Stimulated activated CD8-positive, alpha-beta memory T cell treated with anti-CD3 and anti-CD28 coated beads, Interleukin-4, amount 100 ng/mL, for 48 hours (primary cell): ENCODE results near the gene ERBB4.

ENCODE experiments used
- DNase-seq: peaks from one replicate; pipeline ENCODE4 v3.0.0-alpha.2; 2020

Gene ERBB4

GRCh38 chr2:211868996-211869533, 669.5 kb downstream of the ERBB4 start:
- DNase-seq, result no peak

GRCh38 chr2:211867845-211868451, 670.7 kb downstream of the ERBB4 start:
- DNase-seq, result no peak

- DNase-seq, result no peak
These were observed 674.3 kb downstream of the ERBB4 start for GRCh38 chr2:211864328-211864727.

GRCh38 chr2:211860224-211860623, 678.4 kb downstream of the ERBB4 start:
- DNase-seq, result no peak

GRCh38 chr2:211854832-211855231, 683.8 kb downstream of the ERBB4 start:
- DNase-seq, result no peak

- no peak for DNase-seq
These were observed 691.9 kb downstream of the ERBB4 start for GRCh38 chr2:211846714-211847113.

- DNase-seq, result no peak
These were observed 692.6 kb downstream of the ERBB4 start for GRCh38 chr2:211846036-211846400.

GRCh38 chr2:211845338-211846035, 693.1 kb downstream of the ERBB4 start:
- no peak for DNase-seq

- DNase-seq, result no peak
These were observed 700.9 kb downstream of the ERBB4 start for GRCh38 chr2:211837706-211838105.

GRCh38 chr2:211837206-211837605, 701.4 kb downstream of the ERBB4 start:
- DNase-seq, result no peak

GRCh38 chr2:211836409-211836808, 702.2 kb downstream of the ERBB4 start:
- DNase-seq, result no peak

GRCh38 chr2:211835695-211836094, 702.9 kb downstream of the ERBB4 start:
- DNase-seq, result no peak

- DNase-seq, result no peak
These were observed 704.9 kb downstream of the ERBB4 start for GRCh38 chr2:211833582-211834279.

- no peak for DNase-seq
These were observed 708.9 kb downstream of the ERBB4 start for GRCh38 chr2:211829725-211830124.

- DNase-seq, result no peak
These were observed 714.6 kb downstream of the ERBB4 start for GRCh38 chr2:211823886-211824479.

- DNase-seq, result no peak
These were observed 715.8 kb downstream of the ERBB4 start for GRCh38 chr2:211822686-211823335.

GRCh38 chr2:211816754-211817153, 721.8 kb downstream of the ERBB4 start:
- no peak for DNase-seq

- no peak for DNase-seq
These were observed 726.0 kb downstream of the ERBB4 start for GRCh38 chr2:211812587-211812986.

GRCh38 chr2:211802666-211803065, 735.9 kb downstream of the ERBB4 start:
- DNase-seq, result no peak

GRCh38 chr2:211800001-211800400, 738.6 kb downstream of the ERBB4 start:
- DNase-seq, result no peak

- DNase-seq, result no peak
These were observed 739.7 kb downstream of the ERBB4 start for GRCh38 chr2:211798868-211799267.

GRCh38 chr2:211793690-211794089, 744.9 kb downstream of the ERBB4 start:
- no peak for DNase-seq

- DNase-seq, result no peak
These were observed 748.6 kb downstream of the ERBB4 start for GRCh38 chr2:211789982-211790381.
